HG03039 (cell line): ENCODE measurements around the gene DACT3.

Experiments
- ATAC-seq: cut with Tn5 transposase; IDR thresholded peaks from one replicate; pipeline ENCODE4 v1.9.1; 2021; ENCODE audit warnings: mild to moderate bottlenecking, moderate library complexity; ENCODE audit not compliant: unreplicated experiment

The DACT3 gene, protein sequence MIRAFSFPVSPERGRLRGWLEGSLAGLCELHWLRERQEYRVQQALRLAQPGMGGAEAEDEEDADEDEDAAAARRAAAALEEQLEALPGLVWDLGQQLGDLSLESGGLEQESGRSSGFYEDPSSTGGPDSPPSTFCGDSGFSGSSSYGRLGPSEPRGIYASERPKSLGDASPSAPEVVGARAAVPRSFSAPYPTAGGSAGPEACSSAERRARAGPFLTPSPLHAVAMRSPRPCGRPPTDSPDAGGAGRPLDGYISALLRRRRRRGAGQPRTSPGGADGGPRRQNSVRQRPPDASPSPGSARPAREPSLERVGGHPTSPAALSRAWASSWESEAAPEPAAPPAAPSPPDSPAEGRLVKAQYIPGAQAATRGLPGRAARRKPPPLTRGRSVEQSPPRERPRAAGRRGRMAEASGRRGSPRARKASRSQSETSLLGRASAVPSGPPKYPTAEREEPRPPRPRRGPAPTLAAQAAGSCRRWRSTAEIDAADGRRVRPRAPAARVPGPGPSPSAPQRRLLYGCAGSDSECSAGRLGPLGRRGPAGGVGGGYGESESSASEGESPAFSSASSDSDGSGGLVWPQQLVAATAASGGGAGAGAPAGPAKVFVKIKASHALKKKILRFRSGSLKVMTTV

DNA sequence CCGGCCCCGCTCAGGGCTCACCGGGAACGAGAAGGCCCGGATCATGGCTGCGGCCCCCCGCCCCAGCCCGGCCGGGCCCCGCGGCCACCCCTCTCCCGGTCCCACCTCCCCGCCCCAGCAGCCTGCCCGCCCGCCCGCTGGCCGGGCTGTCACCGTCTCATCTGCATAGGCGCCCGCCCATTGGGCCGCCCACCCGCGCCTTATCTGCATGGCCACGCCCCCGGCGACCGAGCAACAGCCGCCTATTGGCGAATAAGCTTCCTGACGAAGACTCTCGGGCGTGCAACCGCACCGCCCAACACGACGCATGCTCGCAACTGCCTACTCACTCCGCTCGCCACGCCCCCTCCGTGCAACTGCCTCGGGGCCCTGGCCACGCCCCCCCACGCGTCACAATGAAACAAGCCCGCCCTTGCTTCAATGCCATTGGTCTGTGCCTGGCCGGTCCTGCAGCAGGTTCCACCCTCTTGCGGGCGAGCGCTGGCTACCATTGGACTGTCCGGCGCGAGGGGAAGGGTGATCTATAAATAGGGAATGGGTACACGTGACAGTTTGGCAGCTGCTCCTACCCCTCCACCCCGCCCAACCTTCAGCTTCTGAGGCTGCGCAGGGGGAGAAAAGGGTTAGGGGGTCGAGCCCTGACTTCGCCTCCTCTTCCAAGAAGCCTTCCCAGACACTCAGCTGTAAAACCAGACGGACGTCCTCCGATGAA is at the start of gene DACT3:
Gene DACT3 (minus strand): TSS at position 163 of the 712 bp plus-strand sequence. CDS start 118 bp downstream, at position 45.
- ATAC-seq: peak; percentile 86

DNA sequence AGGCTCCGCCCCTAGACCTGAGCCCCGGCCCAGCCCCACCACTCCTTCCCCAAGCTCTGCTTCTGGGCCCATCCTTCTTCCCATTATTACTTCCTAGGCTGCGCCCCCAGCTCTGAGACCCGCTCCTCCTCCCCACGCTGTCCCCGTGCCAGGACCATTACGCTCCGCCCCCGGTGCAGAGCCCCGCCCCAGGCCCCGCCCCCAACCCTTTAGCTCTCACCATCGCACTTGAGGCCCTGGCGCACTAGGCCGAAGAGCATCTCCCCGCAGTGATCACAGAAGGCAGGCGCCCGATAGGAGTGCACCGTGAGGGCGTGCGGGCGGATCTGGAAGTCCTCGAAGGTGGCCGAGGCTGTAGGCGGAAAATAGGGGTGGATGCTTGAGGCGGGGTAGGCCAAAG is 49.7 kb upstream of the DACT3 start:
- ATAC-seq: no peak

DNA sequence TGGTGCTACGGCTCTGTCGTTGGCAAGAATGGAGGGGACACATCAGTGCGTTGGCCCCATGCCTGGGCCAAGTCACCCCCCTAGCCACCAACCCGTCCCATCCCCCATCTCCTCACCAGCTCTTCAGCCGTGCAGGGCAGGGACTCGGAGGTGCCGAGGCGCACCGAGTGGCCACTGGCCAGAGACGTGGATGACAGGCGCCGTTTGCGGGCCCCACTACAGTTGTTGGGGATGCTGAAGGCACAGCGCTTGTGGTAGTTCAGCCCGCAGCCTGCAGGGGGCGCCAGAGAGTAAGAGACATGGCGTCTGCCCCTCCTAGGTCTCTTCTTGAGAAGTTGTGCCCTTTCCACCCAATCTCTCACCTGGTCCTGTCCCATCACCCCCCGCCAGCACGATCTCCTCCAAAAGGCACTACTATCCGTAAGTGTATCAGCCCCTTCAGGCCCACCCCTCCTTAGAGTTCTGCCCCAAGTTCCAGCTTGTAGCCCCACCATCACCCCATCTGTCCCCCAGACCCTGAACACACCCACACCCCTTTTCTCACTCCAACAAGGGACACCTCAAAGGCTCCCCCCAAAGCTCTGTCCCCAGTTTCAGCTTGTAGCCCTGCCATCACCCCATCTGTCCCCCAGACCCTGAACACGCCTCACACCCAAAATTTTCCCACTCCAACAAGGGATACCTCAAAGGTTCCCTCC is 43.5 kb upstream of the DACT3 start:
- no peak for ATAC-seq

DNA sequence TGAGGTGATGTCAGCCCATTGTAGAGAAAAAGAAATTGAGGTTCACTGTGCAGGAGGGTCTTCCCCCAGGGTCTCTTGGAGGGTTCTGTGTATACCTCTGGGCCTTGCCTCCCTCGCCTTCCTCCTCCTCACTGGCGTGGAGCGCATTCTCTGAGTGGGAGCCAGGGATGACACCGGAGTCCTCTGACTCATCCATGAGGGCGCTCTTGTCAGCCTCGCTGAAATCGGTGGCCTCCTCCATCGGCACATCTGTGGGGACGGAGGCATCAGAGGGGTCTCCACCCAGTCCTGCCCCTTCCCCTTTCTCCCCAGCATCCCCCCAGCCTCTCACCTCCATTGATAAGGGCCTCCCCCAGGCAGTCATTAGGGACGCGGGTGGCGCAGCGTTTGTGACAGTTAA is 39.7 kb upstream of the DACT3 start:
- ATAC-seq: no peak

DNA sequence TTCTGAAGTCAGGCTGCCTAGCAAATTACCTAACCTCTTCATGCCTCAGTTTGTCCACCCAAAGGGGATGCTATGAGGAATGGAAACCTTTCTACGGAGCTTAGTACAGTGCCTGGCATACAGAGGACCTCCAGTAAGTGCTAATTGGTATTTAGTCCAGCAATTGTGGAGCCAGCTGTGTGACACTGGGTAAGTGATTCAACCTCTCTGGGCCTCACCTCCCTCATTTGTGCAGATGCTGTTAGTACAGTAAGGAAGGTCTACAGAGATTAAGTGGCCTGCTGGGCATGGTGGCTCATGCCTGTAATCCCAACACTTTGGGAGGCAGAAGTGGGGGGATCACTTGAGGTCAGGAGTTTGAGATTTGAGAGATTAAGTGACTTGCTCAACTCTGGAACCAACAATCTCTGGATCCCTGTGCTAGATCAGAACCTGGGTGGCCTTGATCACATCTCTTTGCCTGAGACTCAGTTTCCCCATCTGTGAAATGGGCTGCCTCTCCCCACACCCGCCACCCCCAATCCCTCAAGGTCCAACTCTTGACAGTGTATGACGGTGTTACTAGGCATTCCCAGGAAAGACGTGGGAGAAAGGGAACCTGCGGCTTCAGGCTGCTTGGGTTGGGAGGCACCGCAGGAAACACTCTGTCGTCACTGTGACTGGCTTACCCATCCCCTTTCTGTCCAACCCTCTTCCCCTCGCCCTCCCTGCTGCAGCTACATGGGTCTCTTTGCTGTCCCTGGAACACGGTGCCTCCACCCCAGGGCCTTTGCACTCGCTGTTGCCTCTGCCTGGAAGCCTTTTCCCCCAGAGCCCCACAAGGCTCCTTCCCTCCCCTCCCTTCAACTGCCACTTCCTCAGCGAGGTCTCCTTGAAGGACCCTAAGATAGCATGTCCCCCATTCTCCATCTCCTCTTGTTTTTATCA is 37.7 kb upstream of the DACT3 start:
- no peak for ATAC-seq

DNA sequence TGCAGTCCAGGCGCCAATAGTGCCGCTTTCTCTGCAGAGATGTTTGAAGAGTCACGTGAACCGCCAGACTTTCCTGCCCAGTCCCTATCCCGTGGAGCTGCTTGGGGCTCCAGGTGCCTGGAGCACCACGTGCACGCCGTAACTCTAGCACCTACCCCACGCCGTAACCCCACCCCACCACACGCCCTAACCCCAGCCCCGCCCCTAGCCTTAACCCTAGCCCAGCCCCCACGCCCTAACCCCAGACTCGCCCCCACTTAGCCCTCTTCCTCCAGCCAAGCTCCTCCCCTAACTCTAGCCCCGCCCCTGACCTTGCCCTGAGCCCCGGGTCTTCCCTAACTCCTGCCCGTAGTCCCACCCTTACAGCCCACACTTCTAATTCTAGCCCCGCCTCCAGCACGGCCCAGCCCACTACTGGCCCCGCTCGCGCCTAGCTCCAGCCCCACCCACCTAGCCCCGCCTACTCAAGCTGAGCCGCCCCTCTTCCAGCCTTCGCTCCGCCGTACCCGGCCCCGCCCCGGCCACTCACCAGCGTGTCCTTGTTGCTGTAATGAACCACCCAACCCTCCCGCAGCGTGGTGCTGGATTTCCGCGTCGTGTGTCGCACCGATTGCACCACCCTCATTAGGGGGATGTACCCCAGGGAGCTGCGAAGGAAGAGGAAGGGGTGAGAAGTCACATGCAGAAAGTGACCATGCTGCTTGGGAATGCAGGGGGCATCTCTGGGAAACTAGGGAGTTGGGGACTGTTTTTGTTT is 36.4 kb upstream of the DACT3 start:
- ATAC-seq: no peak

DNA sequence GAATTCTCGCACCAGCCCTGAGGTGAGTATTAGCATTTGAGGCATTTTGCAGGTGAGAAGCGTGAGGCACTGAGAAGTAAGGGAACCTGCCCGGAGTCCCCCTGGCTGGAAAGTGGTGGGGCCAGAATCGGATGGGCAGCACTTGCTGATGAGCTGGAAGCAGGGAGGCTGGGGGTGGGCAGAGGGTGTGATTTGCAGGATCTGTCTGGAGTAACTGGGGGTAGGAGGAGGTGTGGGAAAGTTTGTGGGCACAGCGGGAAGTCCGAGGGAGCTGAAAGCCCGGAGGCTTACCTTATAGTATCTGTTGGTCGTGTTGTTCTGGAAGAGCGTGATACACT is 35.9 kb upstream of the DACT3 start:
- no peak for ATAC-seq

DNA sequence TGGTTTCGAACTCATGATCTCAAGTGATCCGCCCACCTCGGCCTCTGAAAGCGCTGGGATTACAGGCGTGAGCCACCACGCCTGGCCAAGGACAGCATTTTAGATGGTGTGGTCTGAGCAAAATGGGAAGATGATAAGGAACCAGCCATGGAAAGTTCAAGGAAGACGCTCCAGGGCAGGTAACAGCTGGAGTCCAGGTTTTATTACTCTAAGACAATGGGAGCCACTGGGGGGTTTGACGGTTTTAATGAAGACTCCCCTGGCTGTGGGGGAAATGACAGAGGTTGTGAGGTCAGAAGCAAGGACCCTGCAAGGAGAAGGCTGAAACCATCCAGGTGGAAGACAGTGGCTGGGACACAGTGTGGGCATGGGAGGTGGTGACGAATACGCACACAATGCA is 35.1 kb upstream of the DACT3 start:
- ATAC-seq: no peak

DNA sequence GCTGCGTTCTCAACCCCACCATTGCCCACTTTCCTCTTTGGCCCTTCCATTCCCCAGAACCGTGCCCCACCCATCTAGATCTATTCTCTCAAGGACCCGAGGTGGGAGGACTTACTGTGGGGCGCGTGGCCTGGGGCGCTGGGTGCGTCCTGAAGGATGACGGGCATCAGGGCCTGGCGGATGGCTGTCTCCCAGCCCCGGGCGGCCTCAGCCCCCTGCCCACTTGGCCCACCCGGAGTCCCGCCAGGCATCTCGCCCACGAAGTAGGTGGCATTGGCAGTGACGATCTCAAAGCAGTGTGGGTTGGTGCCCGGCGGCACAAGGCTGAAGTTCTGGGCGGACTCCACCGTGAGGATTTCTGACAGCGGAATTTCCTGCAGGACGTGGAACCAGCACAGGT is 32.8 kb upstream of the DACT3 start:
- ATAC-seq: no peak

DNA sequence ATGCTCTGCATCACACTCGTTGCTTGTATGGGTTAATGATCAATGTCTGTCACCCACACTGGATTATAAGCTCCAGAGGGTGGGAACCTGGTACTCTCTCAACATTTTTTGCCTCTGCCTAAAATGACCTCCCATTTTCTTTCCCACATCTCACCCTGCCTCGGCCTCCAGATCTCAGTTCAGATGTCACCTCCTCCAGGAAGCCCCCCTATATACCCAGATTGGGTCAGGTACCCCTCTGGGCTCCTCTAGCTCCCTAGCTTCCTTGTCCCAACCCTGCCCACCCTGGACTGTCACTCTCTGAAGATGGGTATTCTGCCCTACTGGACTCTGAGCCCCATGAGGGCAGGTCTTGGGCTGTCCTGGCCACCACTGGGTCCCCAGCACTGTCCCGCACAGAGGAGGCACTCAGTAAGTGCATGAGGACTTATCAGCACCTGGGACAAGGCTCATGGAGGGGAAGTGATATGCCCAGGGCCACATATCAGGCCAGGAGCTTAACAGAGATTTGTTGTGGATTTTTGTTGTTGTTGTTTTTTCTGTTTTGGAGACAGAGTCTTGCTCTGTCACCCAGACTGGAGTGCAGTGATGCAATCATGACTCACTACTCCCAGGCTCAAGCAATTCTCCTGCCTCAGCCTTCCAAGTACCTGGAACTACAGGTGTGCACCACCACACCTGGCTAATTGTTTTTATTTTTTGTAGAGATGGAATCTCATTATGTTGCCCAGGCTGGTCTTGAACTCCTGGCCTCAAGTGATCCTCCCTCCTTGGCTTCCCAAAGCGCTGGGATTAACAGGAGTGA is 32.1 kb upstream of the DACT3 start:
- ATAC-seq: no peak

DNA sequence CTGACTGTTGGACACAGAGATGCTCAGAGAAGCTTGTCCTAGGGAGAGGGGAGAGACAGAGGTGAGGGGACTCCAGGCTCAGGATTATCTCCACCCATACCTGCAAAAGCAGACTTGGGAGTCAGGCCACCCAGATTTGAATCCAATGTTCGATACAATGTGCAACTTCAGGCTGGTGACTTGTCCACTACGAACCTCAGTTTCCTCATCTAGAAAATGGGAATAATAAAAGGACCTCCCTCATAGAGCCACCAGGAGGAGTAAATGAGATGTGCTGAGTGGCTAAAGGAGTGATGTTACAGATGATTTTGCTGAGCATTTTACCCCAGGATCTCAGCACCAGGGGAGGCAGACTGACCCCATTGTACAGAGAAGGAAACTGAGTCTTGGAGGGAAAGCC is 31.0 kb upstream of the DACT3 start:
- ATAC-seq: no peak

DNA sequence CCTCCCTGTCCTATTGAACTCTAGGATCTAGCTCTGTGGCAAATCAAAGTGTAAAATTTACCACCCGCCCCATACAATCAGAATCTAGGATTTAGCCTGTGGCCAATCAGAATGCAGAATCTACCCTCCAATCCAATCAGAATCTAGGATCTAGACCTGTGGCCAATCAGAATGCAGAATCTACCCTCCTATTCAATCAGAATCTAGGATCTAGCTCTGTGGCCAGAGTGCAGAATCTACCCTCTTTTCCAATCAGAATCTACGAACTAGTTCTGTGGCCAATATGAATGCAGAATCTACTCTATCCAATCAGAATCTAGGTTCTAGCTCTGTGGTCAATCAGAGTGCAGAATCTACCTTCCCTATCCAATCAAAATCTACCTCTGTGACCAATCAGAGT is 30.1 kb upstream of the DACT3 start:
- ATAC-seq: no peak

DNA sequence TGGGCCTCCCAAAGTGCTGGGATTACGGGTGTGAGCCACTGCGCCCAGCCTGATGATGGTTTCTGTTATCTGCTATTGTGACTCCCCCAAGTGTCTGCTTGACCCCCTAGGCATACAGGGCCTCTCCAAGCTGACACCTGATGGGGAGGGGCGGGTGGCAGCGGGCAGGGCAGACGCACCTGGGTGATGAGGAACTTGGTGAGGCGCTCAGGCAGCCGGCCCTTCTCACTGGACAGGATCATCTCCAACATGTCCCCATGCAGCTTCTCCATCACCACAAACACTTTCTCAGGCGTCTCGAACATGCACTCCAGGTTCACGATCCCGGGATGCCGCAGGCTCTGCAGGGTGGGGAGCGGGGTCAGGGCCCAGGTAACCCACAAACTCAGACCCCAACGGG is 28.4 kb upstream of the DACT3 start:
- ATAC-seq: no peak

DNA sequence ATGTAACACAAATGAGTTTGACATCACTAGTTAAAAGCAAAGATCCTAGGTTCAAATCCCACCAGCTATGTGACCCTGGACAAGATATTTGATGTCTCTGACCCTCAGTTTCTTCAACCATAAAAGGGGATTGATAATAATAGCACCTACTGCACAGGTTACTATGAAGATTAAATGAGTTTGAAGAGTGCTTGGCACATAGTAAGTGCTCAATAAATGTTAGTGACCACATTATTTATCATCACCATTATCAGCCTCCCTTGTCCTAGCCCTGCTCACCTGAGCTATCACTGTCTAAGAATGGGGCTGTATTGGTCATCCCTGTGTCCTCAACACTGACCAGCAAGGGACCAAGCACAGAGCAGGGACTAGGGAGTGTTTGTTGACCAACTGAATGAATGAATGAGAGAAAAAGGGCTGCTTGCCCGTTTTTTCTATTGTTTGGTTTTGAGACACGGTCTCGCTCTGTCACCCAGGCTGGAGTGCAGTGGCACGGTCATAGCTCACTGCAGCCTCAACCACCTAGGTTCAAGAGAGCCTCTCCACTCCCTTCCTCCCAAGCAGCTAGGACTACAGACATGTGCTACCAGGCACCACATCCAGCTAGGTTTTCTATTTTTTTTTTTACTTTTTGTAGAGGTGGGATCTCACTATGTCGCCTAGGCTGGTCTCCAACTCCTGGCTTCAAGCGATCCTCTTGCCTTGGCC is 26.6 kb upstream of the DACT3 start:
- no peak for ATAC-seq

DNA sequence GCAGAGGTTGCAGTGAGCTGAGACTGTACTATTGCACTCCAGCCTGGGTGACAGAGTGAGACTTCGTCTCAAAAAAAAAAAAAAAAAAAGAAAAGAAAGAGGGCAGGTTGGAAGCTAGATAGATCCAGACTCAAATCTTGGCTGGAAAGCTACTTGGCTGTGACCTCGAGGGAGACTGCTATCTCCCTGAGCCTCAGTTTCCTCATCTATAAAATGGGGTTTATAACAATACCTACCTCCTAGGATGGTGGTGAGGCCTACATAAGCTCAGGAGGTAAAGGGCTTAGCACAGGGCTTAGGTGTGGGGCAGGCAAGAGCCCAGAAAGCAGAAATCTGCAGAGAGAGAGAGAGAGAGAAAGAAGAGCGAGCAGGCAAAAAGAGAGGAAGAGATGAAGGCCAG is 24.2 kb upstream of the DACT3 start:
- no peak for ATAC-seq

DNA sequence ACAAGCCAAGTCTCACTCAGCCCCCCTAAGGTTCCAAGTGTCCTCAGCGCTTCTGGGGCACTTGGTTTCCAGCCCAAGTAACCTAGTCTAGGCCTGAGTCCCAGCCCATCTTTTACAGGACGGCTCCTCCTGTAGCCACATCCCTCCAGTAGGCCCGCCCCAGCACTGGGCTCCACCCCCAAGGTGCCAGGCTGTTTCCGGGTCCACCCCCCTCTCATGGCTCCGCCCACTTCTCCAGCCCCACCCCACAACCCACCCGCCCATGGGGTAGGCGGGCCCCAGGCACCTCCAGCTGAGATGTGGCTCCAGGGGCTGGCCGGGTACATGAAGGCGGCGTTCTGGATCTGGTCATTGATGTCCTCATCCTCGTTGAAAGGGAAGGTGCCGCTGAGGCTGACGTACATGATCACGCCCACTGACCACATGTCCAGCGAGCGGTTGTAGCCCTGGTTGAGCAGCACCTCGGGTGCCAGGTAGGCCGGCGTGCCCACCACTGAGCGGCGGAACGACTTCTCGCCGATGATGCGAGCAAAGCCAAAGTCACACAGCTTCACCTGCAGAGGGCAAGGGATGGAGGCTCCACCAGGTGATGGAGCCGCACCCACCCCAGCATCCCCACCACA is 17.2 kb upstream of the DACT3 start:
- no peak for ATAC-seq

DNA sequence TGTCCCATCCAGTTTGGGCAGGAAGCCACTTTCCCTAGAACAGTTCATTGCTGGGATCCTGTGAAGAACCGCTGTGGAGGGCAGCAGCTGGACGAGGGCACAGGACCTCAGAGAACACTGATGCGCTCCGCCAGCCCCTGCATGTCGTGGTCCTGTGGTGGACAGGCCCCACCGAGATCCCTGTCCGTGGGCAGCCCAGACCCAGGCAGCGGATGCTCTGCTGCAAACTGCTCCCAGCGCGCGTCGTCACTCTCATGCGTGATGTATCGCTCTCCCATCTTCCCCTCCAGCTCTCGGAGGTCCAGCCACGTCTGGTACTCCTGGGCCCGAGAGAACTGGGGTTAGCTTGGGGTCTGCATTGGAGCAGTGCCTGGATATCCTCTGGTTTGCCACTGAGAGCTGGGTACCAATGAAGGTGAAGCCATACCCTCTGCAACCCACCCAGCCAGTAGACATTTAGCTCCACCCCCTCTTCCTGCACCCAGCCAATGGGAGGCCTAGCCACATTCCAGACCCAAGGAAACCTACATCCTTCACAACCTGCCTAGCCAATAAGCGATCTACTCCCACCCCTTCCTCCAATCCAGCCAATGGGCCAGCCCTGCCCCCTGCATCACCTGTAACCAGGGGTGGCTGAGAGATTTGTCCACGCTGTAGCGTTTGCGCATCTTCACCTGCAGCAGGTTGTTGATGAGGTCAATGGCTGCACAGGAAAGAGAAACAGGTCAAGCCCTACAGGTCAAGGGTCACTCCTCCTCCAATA is 13.6 kb upstream of the DACT3 start:
- no peak for ATAC-seq
